Psoas muscle (tissue), 8 donors: ENCODE measurements around the gene FRAS1. TPM values are rescaled to one million over a fixed set of nuclear protein-coding genes. Genes with fewer than 3 reads are reported as not detected.

Source experiments
- ATAC-seq, 4 donors: fragments of 200-7000 bp; cut with Tn5 transposase; one replicate each; pipeline ENCODE4 v1.9.1; 2020; ENCODE audit warnings: moderate library complexity in 3 of 4, mild to moderate bottlenecking in 2 of 4
- DNase-seq, 2 donors: peaks; one replicate each; pipeline ENCODE4 v3.0.0-alpha.2; 2020
- H3K27ac ChIP-seq: fragments of 200-600 bp; one replicate; pipeline ENCODE4 v1.8.0; 2022
- H3K27me3 ChIP-seq, 3 donors: fragments of 200-600 bp in 1 of 3; one replicate each; pipeline versions ENCODE4 v1.6.1 to v1.8.0; 2013 to 2022; ENCODE audit warnings: low read length in 2 of 3, mild to moderate bottlenecking in 2 of 3, moderate library complexity in 1 of 3; ENCODE audit not compliant: insufficient read depth in 3 of 3
- H3K36me3 ChIP-seq, 2 donors: fragments of 200-600 bp in 1 of 2; one replicate each; pipeline versions ENCODE4 v1.6.1 to v1.8.0; 2013 to 2022; ENCODE audit warnings: low read depth in 1 of 2, mild to moderate bottlenecking in 1 of 2, moderate library complexity in 1 of 2; ENCODE audit not compliant: insufficient read depth in 1 of 2
- H3K4me1 ChIP-seq: fragments of 200-600 bp; one replicate; pipeline ENCODE4 v1.8.0; 2022
- H3K4me3 ChIP-seq: fragments of 200-600 bp; one replicate; pipeline ENCODE4 v1.8.0; 2022; ENCODE audit warnings: mild to moderate bottlenecking
- H3K9me3 ChIP-seq: fragments of 200-600 bp; one replicate; pipeline ENCODE4 v1.8.0; 2022
- CTCF ChIP-seq: fragments of 200-600 bp; IDR thresholded peaks from one replicate; pipeline ENCODE4 v1.8.0; 2022; ENCODE audit warnings: antibody characterized with exemption
- WGBS, 3 donors: extraction: QIAGEN DNeasy Blood & Tissue Kit; methylation state at CpG; one replicate each; pipeline versions ENCODE4 v1.1.6 to v1.1.7; 2013; 5-methylcytosine and 5-hydroxymethylcytosine counted together
- intact Hi-C, 2 donors: fragments of 100-400 bp; cut with DNase I; formaldehyde crosslinking; loops; one replicate each; pipeline versions ENCODE4 v1.11.0 to v1.14.2; 2022
- polyA plus RNA-seq, 3 donors: library from polyadenylated mRNA; stranded (reverse); fragments of 200-250 nt; gene quantifications; one replicate each; pipeline ENCODE4 v1.2.3, GENCODE V29; 2013
- total RNA-seq, 4 donors: library from RNA; stranded (reverse); fragmentation: NEBNext Ultra II Directional in 2 of 4; extraction: Animal tissue kit (Norgen Biotek cat#: 25700) in 2 of 4; gene quantifications; one replicate each; pipeline versions ENCODE4 v1.2.1 to v1.2.4, GENCODE V29; 2021 to 2023
- donor health status: healthy with polysubstance abuse.
- donor health status: DM: no; HTN: no; CAD: no; lungs with moderate emphysema.
- donor health status: Bipolar disorder and iron deficiency.
- donor health status: healthy.
- donor health status: DM: yes; HTN: yes; CAD: no.
- donor health status: DM: no; HTN: no; CAD: no.
- donor health status: DM: no; HTN: no; CAD: no.
- donor health status: DM: yes; HTN: yes; CAD: no.

The FRAS1 gene
- total and polyA plus RNA-seq, 7 donors: 0.08 to 3.0 (median 0.42) TPM

GRCh38 chr4:78069859-78070258 lies 12.7 kb downstream of the FRAS1 start:
- Histone ChIP-seq H3K9me3 (no peaks in the 10 kb centered on the region), H3K36me3 (no peaks in the 10 kb centered on the region), H3K4me1 (peaks cover 9% of the 10 kb centered on the region), H3K27me3 (no peaks in the 10 kb centered on the region), H3K4me3 (peak overlapping the region; percentile 17), H3K27ac (peak overlapping the region; percentile 70)
- WGBS, 3 donors: 17 to 43% (median 22%) methylated on average over 3 of the region's 3 CpGs
- intact Hi-C loops: loop anchor here in 1 of 2 donors (10.0 kb wide), 1 partner anchor 195 kb away; no protein-coding TSS in a partner anchor
- no peak for TF ChIP-seq CTCF
- DNase-seq (peak; percentile 22 to 55), ATAC-seq (peak; percentile 90 to 98 (median 94))

- ATAC-seq (no peak), DNase-seq (no peak)
- Histone ChIP-seq H3K27me3 (no peaks in the 10 kb centered on the region), H3K4me3 (no peak overlapping the region), H3K36me3 (no peaks in the 10 kb centered on the region), H3K9me3 (no peaks in the 10 kb centered on the region), H3K27ac (no peak overlapping the region), H3K4me1 (peaks cover 9% of the 10 kb centered on the region)
- 43 to 64% (median 53%) methylated on average over 2 of the region's 2 CpGs for WGBS, 3 donors
- no peak for TF ChIP-seq CTCF
- intact Hi-C loops: loop anchor here in 1 of 2 donors (10.0 kb wide), 1 partner anchor 194 kb away; no protein-coding TSS in a partner anchor
These were observed 13.7 kb downstream of the FRAS1 start for GRCh38 chr4:78070731-78071282.

DNA sequence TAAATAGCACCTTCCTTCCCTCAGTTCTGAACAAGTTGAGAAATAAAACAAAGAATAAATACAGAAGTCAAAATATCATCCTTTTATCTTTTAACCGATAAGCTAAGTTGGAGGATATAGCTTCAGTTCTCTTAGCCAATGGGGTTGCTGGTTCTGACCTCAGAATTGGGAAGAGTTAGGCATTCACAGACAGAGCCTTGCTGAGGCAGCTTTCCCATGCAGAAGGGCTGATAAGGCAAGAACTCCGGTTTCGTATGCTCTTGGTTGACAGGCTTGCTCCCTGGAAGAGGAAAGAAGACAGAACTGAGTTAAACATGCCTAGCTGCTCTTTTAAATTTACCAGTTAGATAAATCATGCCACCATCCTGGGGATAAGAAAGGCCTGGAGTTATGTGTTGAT lies 17.6 kb downstream of the FRAS1 start:
- peaks cover 2% of the 10 kb centered on the region for H3K4me1 ChIP-seq
- no peaks in the 10 kb centered on the region for H3K9me3 ChIP-seq
- TF ChIP-seq CTCF: no peak
- no peak overlapping the region for H3K4me3 ChIP-seq
- H3K27ac ChIP-seq: no peak overlapping the region
- no peak for DNase-seq
- H3K36me3 ChIP-seq: no peaks in the 10 kb centered on the region
- H3K27me3 ChIP-seq: no peaks in the 10 kb centered on the region
- intact Hi-C loops: loop anchor here in 1 of 2 donors (10.0 kb wide), 1 partner anchor 190 kb away; no protein-coding TSS in a partner anchor
- whole genome bisulfite sequencing, 3 donors: 74 to 94% (median 82%) methylated on average over 3 of the region's 3 CpGs
- ATAC-seq: no peak

DNA sequence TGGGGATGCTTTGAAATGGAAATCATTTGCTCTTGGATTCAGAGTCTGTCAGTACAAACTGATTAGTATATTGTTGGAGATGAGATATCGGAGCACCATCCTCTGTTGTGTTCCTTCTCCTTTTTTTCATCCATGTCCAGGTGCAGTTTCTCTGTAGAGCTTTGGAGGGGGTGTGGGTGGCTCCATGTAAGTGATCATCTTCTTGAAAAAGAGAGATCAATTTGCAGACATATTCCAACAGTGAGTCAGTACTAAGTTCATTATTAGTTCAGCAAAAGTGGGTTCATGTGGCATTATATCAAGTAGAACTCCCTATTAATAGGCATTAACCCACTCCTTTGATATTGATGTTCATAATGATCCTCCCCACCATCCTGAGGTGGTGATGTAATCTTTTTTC lies 18.9 kb downstream of the FRAS1 start:
- H3K9me3 ChIP-seq: no peaks in the 10 kb centered on the region
- 91 to 100% (median 96%) methylated on average over 1 of the region's 1 CpG for WGBS, 3 donors
- H3K36me3 ChIP-seq: no peaks in the 10 kb centered on the region
- no peak for ATAC-seq
- no peak for TF ChIP-seq CTCF
- intact Hi-C loops: loop anchor here in 1 of 2 donors (10.0 kb wide), 1 partner anchor 189 kb away; no protein-coding TSS in a partner anchor
- H3K27ac ChIP-seq: no peak overlapping the region
- no peaks in the 10 kb centered on the region for H3K4me1 ChIP-seq
- no peak for DNase-seq
- H3K4me3 ChIP-seq: no peak overlapping the region
- no peaks in the 10 kb centered on the region for H3K27me3 ChIP-seq

- TF ChIP-seq CTCF: no peak
- no peaks in the 10 kb centered on the region for H3K27me3 ChIP-seq
- 93 to 100% (median 96%) methylated on average over 1 of the region's 1 CpG for WGBS, 3 donors
- H3K4me3 ChIP-seq: no peak overlapping the region
- no peaks in the 10 kb centered on the region for H3K9me3 ChIP-seq
- DNase-seq (no peak), ATAC-seq (no peak)
- no peaks in the 10 kb centered on the region for H3K36me3 ChIP-seq
- H3K27ac ChIP-seq: no peak overlapping the region
- intact Hi-C loops: loop anchor here in 1 of 2 donors (10.0 kb wide), 1 partner anchor 187 kb away; no protein-coding TSS in a partner anchor
- no peaks in the 10 kb centered on the region for H3K4me1 ChIP-seq
These were observed 21.0 kb downstream of the FRAS1 start for GRCh38 chr4:78078101-78078500.
